K562 (cell line): Measurements from ENCODE around the gene DYSF. TPM values are rescaled to one million over a fixed set of nuclear protein-coding genes. Genes with fewer than 3 reads are reported as not detected.

Experiments
- CTCF ChIP-seq, 3 experiments: IDR thresholded peaks in 2 of 3; conservative IDR thresholded peaks in 1 of 3; 2 replicates each; pipeline ENCODE4 v1.5.1; 2011 to 2012; ENCODE audit warnings: low read length in 3 of 3, mild to moderate bottlenecking in 3 of 3, control low read depth in 2 of 3, improper control_type of control experiment in 1 of 3, inconsistent platforms in 1 of 3, low read depth in 1 of 3, mixed read lengths in 1 of 3, moderate library complexity in 1 of 3; ENCODE audit not compliant: insufficient read depth in 2 of 3
- FOXK1 ChIP-seq: sonication (generic); formaldehyde crosslinking; IDR thresholded peaks from 2 replicates; pipeline ENCODE4 v1.8.0; 2022; ENCODE audit warnings: missing genetic modification reagents, mild to moderate bottlenecking, borderline replicate concordance
- RFX5 ChIP-seq: IDR thresholded peaks from 2 replicates; pipeline ENCODE4 v1.6.1; 2011; ENCODE audit warnings: low read depth, mild to moderate bottlenecking, improper control_type of control experiment, low read length
- SP2 ChIP-seq: IDR thresholded peaks from 2 replicates; pipeline ENCODE4 v1.6.1; 2011; ENCODE audit warnings: mild to moderate bottlenecking, low read depth, low read length, moderate library complexity; ENCODE audit not compliant: poor library complexity, severe bottlenecking; ENCODE audit errors: extremely low read depth
- ZNF518B ChIP-seq: fragments of 250-450 bp; sonication (Bioruptor Pico); IDR thresholded peaks from 2 replicates; pipeline ENCODE4 v1.5.0; 2021; ENCODE audit warnings: mild to moderate bottlenecking, moderate library complexity
- polyA plus RNA-seq, 8 experiments: library from polyadenylated mRNA; depleted of rRNA in 4 of 8; stranded (reverse) in 5 of 8; unstranded in 3 of 8; fragments of >200 nt; fragmentation: Nextera tagmentation in 2 of 8; fragmentation: Illumina TruSeq in 1 of 8; extraction: Ambion mirVana in 2 of 8; extraction: Trizol in 1 of 8; gene quantifications; 2 replicates each; pipeline versions ENCODE4 v1.2.1 to v1.2.3, GENCODE V29; 2011 to 2014; ENCODE audit warnings: inconsistent platforms in 1 of 8, missing spikeins in 1 of 8
- total RNA-seq, 7 experiments: library from RNA; depleted of rRNA in 6 of 7; stranded (reverse); fragments of >200 nt in 6 of 7; fragmentation: Illumina TruSeq in 2 of 7; extraction: Trizol in 2 of 7; gene quantifications; 2 replicates each; pipeline versions ENCODE4 v1.2.1 to v1.2.3, GENCODE V29; 2011 to 2021; ENCODE audit warnings: low replicate concordance in 1 of 7

Gene DYSF
- total and polyA plus RNA-seq, 9 of the 15 experiments (the other 6 are each of a cell fraction or from before 2014, with no cell fraction given) = 0.01 to 0.80 (median 0.29) TPM

- TF ChIP-seq RFX5 (no peak), FOXK1 (CRISPR knock-in tag) (no peak), SP2 (no peak), CTCF (IDR thresholded peaks at IDR 0.05 in 2 of 3, conservative IDR thresholded peaks at IDR 0.05 in 1 of 3; ENCODE audit: insufficient read depth in 2 of 3, low read depth in 1 of 3, low read length in 3 of 3) (no peak), ZNF518B (CRISPR knock-in tag) (no peak)
Observed at GRCh38 chr2:71629771-71630453, 176.6 kb downstream of the DYSF start (continued).
